GM12878 (cell line): ENCODE measurements around the gene ANO6. TPM values are rescaled to one million over a fixed set of nuclear protein-coding genes. Genes with fewer than 3 reads are reported as not detected.

Source experiments
- ATAC-seq: fragments of 200-7000 bp; cut with Tn5 transposase; 3 replicates; pipeline ENCODE4 v1.9.1; 2020; ENCODE audit warnings: mild to moderate bottlenecking, moderate library complexity
- BruUV-seq: library from RNA; stranded (reverse); fragments of 400-500 nt; replicated peaks from 2 replicates; lab custom pipeline; 2021; lab: Mats Ljungman, UMichigan
- CTCF ChIA-PET: fragments of 300-600 bp; sonication (Branson Sonifier 250); formaldehyde crosslinking; extraction: SDS; loops from one replicate; lab custom pipeline; 2021; ENCODE audit warnings: inconsistent platforms; lab: Yijun Ruan, JAX
- POLR2A ChIA-PET: fragments of 350-600 bp; formaldehyde crosslinking; extraction: SDS; loops from one replicate; lab custom pipeline; 2021; ENCODE audit warnings: inconsistent platforms; lab: Charles Lee
- RAD21 ChIA-PET: fragments of 300-600 bp; sonication (Branson Sonifier 250); formaldehyde crosslinking; loops from one replicate; lab custom pipeline; 2023; ENCODE audit warnings: antibody characterized with exemption; ENCODE audit not compliant: unreplicated experiment; lab: Charles Lee
- SMC1A ChIA-PET: fragments of 300-600 bp; sonication (Branson Sonifier 250); formaldehyde crosslinking; loops from one replicate; lab custom pipeline; 2023; ENCODE audit not compliant: unreplicated experiment, uncharacterized antibody; lab: Charles Lee
- DNase-seq: peaks from one replicate; pipeline ENCODE4 v3.0.0-alpha.2; 2011; ENCODE audit warnings: low read depth, low spot score
- FAIRE-seq: peaks from 3 replicates; lab custom pipeline; 2011; peaks lifted over from hg19 to GRCh38; lab: Jason Lieb, UNC
- H2AFZ ChIP-seq: 2 replicates; pipeline ENCODE4 v1.6.0; 2011; ENCODE audit warnings: low read depth, low read length, control low read depth; ENCODE audit not compliant: control insufficient read depth
- H3K27ac ChIP-seq: 2 replicates; pipeline ENCODE4 v1.5.1; 2011; ENCODE audit warnings: control low read depth; ENCODE audit not compliant: control insufficient read depth, insufficient read depth
- H3K27me3 ChIP-seq, 2 experiments: replicated peaks in 1 of 2; 2 replicates each; pipeline versions ENCODE4 v1.6.0 to v1.6.1; 2011; ENCODE audit warnings: low read length in 1 of 2; ENCODE audit not compliant: control insufficient read depth in 2 of 2, insufficient read depth in 2 of 2
- H3K36me3 ChIP-seq, 2 experiments: 2 replicates each; pipeline ENCODE4 v1.5.1; 2011; ENCODE audit warnings: low read length in 1 of 2; ENCODE audit not compliant: control insufficient read depth in 2 of 2, insufficient read depth in 2 of 2
- H3K4me1 ChIP-seq: 2 replicates; pipeline ENCODE4 v1.6.1; 2011; ENCODE audit warnings: mild to moderate bottlenecking, low read length, moderate library complexity, mixed read lengths; ENCODE audit not compliant: control insufficient read depth, insufficient read depth
- H3K4me2 ChIP-seq: 2 replicates; pipeline ENCODE4 v1.6.0; 2011; ENCODE audit warnings: control low read depth; ENCODE audit not compliant: control insufficient read depth, insufficient read depth
- H3K4me3 ChIP-seq: fragments of 200-600 bp; sonication (generic); 2 replicates; pipeline ENCODE4 v1.5.1; 2016
- H3K79me2 ChIP-seq: 2 replicates; pipeline ENCODE4 v1.6.0; 2011; ENCODE audit warnings: low read length; ENCODE audit not compliant: control insufficient read depth, insufficient read depth
- H3K9ac ChIP-seq: 2 replicates; pipeline ENCODE4 v1.8.0; 2011; ENCODE audit warnings: low read length, control low read depth, mixed read lengths; ENCODE audit not compliant: control insufficient read depth, insufficient read depth
- H3K9me3 ChIP-seq: replicated peaks from 3 replicates; pipeline ENCODE4 v1.5.1; 2011; ENCODE audit warnings: mild to moderate bottlenecking, low read length; ENCODE audit not compliant: control insufficient read depth, insufficient read depth
- H4K20me1 ChIP-seq: 2 replicates; pipeline ENCODE4 v1.6.0; 2011; ENCODE audit not compliant: control insufficient read depth, insufficient read depth
- ASH2L ChIP-seq: fragments of 300-600, 200-600 bp; sonication (generic); IDR thresholded peaks from 2 replicates; pipeline ENCODE4 v1.6.1; 2017; ENCODE audit warnings: low read depth, mild to moderate bottlenecking, borderline replicate concordance
- BMI1 ChIP-seq: fragments of 450-650 bp; IDR thresholded peaks from 2 replicates; pipeline ENCODE4 v1.6.1; 2016; ENCODE audit warnings: mild to moderate bottlenecking, moderate library complexity, borderline replicate concordance
- EZH2 ChIP-seq: IDR thresholded peaks from 2 replicates; pipeline ENCODE4 v1.6.1; 2012; ENCODE audit warnings: low read depth, mild to moderate bottlenecking, control low read depth, inconsistent platforms, low read length, borderline replicate concordance; ENCODE audit not compliant: control insufficient read depth
- HCFC1 ChIP-seq: fragments of 150-350 bp; IDR thresholded peaks from 2 replicates; pipeline ENCODE4 v1.6.1; 2014; ENCODE audit warnings: low read length
- MEF2B ChIP-seq: fragments of 450-650 bp; IDR thresholded peaks from 2 replicates; pipeline ENCODE4 v1.6.1; 2018; ENCODE audit warnings: mild to moderate bottlenecking, moderate library complexity; ENCODE audit not compliant: partially characterized antibody, poor library complexity, severe bottlenecking
- NBN ChIP-seq: fragments of 450-650 bp; IDR thresholded peaks from 2 replicates; pipeline ENCODE4 v1.6.1; 2016
- PAX8 ChIP-seq: fragments of 450-650 bp; IDR thresholded peaks from 2 replicates; pipeline ENCODE4 v1.6.1; 2017; ENCODE audit warnings: mild to moderate bottlenecking, moderate library complexity
- POLR2AphosphoS5 ChIP-seq: IDR thresholded peaks from 2 replicates; pipeline ENCODE4 v1.6.1; 2011; ENCODE audit warnings: mild to moderate bottlenecking, low read length, inconsistent platforms
- RCOR1 ChIP-seq: conservative IDR thresholded peaks from 2 replicates; pipeline ENCODE4 v1.6.1; 2012; ENCODE audit warnings: low read depth, low read length, improper control_type of control experiment
- REST ChIP-seq: IDR thresholded peaks from 2 replicates; pipeline ENCODE4 v1.6.1; 2012; ENCODE audit warnings: mild to moderate bottlenecking, low read depth, low read length
- SUPT20H ChIP-seq: IDR thresholded peaks from 2 replicates; pipeline ENCODE4 v1.6.1; 2011; ENCODE audit warnings: low read depth, mild to moderate bottlenecking, low read length, moderate library complexity, borderline replicate concordance; ENCODE audit not compliant: control insufficient read depth
- TARDBP ChIP-seq: IDR thresholded peaks from 2 replicates; pipeline ENCODE4 v1.6.1; 2016; ENCODE audit warnings: borderline replicate concordance
- ZNF384 ChIP-seq: IDR thresholded peaks from 2 replicates; pipeline ENCODE4 v1.6.1; 2012; ENCODE audit warnings: low read depth, mild to moderate bottlenecking, low read length, improper control_type of control experiment, borderline replicate concordance
- WGBS: methylation state at CpG from one replicate; pipeline ENCODE4 v1.1.6; 2016; ENCODE audit warnings: low lambda C conversion rate; ENCODE audit not compliant: insufficient replicate concordance, insufficient coverage; ENCODE audit errors: missing lambda C conversion rate; 5-methylcytosine and 5-hydroxymethylcytosine counted together
- in situ Hi-C: fragments of 300-500 bp; cut with MboI; formaldehyde crosslinking; loops from 9 replicates; pipeline ENCODE4 v1.14.3; 2018; ENCODE audit warnings: mixed read lengths
- intact Hi-C: fragments of 100-400 bp; cut with micrococcal nuclease; formaldehyde crosslinking; loops from one replicate; pipeline ENCODE4 v1.14.2; 2022; ENCODE audit not compliant: unreplicated experiment
- polyA plus RNA-seq, 11 experiments: library from polyadenylated mRNA; depleted of rRNA in 4 of 11; unstranded in 6 of 11; stranded (reverse) in 5 of 11; fragments of >200 nt; fragmentation: Nextera tagmentation in 4 of 11; fragmentation: Illumina TruSeq in 1 of 11; extraction: Ambion mirVana in 4 of 11; extraction: Trizol in 1 of 11; gene quantifications; 1 replicate in 1 of 11; 2 replicates in 10 of 11; pipeline versions ENCODE4 v1.2.1 to v1.2.3, GENCODE V29; 2011 to 2016; ENCODE audit warnings: inconsistent platforms in 2 of 11, missing spikeins in 2 of 11, low read depth in 1 of 11
- total RNA-seq, 4 experiments: library from RNA; depleted of rRNA in 3 of 4; stranded (reverse); fragments of >200 nt in 3 of 4; fragmentation: Illumina TruSeq in 1 of 4; extraction: Trizol in 1 of 4; gene quantifications; 2 replicates each; pipeline versions ENCODE4 v1.2.1 to v1.2.3, GENCODE V29; 2013 to 2021
- TF ChIP-seq, protein P1 (sequence below): fragments of 150-350 bp; IDR thresholded peaks from 2 replicates; pipeline ENCODE4 v1.6.1; 2014; ENCODE audit warnings: mild to moderate bottlenecking, low read depth, low read length
- TF ChIP-seq, protein P2 (sequence below): fragments of 450-650 bp; formaldehyde crosslinking; IDR thresholded peaks from 2 replicates; pipeline ENCODE4 v1.5.0; 2022; ENCODE audit warnings: mild to moderate bottlenecking, missing genetic modification characterization

ANO6 gene
- total and polyA plus RNA-seq, 10 of the 15 experiments (the other 5 are each of a cell fraction or from before 2014, with no cell fraction given): 4.6 to 30.3 (median 26.0) TPM

GRCh38 chr12:45381351-45381750 is 165.5 kb downstream of the ANO6 start:
- no peaks in the 10 kb centered on the region for H3K9me3 ChIP-seq
- no peak for ATAC-seq
- no peak overlapping the region for H3K9ac ChIP-seq
- H2AFZ ChIP-seq: no peak overlapping the region
- DNase-seq: no peak
- intact Hi-C loops: no loop called here
- no TSS peak for BruUV-seq
- no peaks in the 10 kb centered on the region for H3K4me1 ChIP-seq
- H4K20me1 ChIP-seq: no peaks in the 10 kb centered on the region
- ChIA-PET CTCF (no interaction called here), POLR2A (no interaction called here), SMC1A (no interaction called here), RAD21 (no interaction called here)
- no peak overlapping the region for H3K4me3 ChIP-seq
- WGBS: 64% methylated on average over 4 of the region's 4 CpGs
- in situ Hi-C loops: no loop called here
- H3K79me2 ChIP-seq: no peaks in the 10 kb centered on the region
- peaks cover under 1 to 18% of the 10 kb centered on the region in 2 experiments; a peak in 2 of 4 replicates for H3K36me3 ChIP-seq
- no peak overlapping the region for H3K27ac ChIP-seq
- no peak overlapping the region for H3K4me2 ChIP-seq
- no peaks in the 10 kb centered on the region for H3K27me3 ChIP-seq
- FAIRE-seq: no peak
- TF ChIP-seq SUPT20H: no peak
- TF ChIP-seq ASH2L: no peak
- TF ChIP-seq RCOR1: no peak
- TF ChIP-seq, protein P1, sequence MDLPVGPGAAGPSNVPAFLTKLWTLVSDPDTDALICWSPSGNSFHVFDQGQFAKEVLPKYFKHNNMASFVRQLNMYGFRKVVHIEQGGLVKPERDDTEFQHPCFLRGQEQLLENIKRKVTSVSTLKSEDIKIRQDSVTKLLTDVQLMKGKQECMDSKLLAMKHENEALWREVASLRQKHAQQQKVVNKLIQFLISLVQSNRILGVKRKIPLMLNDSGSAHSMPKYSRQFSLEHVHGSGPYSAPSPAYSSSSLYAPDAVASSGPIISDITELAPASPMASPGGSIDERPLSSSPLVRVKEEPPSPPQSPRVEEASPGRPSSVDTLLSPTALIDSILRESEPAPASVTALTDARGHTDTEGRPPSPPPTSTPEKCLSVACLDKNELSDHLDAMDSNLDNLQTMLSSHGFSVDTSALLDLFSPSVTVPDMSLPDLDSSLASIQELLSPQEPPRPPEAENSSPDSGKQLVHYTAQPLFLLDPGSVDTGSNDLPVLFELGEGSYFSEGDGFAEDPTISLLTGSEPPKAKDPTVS: no peak
- TF ChIP-seq BMI1: no peak
- no peak for TF ChIP-seq TARDBP
- TF ChIP-seq ZNF384: no peak
- TF ChIP-seq HCFC1: no peak
- no peak for TF ChIP-seq POLR2AphosphoS5
- no peak for TF ChIP-seq REST
- no peak for TF ChIP-seq NBN
- TF ChIP-seq EZH2: no peak
- no peak for TF ChIP-seq PAX8
- TF ChIP-seq, protein P2, sequence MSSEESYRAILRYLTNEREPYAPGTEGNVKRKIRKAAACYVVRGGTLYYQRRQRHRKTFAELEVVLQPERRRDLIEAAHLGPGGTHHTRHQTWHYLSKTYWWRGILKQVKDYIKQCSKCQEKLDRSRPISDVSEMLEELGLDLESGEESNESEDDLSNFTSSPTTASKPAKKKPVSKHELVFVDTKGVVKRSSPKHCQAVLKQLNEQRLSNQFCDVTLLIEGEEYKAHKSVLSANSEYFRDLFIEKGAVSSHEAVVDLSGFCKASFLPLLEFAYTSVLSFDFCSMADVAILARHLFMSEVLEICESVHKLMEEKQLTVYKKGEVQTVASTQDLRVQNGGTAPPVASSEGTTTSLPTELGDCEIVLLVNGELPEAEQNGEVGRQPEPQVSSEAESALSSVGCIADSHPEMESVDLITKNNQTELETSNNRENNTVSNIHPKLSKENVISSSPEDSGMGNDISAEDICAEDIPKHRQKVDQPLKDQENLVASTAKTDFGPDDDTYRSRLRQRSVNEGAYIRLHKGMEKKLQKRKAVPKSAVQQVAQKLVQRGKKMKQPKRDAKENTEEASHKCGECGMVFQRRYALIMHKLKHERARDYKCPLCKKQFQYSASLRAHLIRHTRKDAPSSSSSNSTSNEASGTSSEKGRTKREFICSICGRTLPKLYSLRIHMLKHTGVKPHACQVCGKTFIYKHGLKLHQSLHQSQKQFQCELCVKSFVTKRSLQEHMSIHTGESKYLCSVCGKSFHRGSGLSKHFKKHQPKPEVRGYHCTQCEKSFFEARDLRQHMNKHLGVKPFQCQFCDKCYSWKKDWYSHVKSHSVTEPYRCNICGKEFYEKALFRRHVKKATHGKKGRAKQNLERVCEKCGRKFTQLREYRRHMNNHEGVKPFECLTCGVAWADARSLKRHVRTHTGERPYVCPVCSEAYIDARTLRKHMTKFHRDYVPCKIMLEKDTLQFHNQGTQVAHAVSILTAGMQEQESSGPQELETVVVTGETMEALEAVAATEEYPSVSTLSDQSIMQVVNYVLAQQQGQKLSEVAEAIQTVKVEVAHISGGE (CRISPR knock-in tag): no peak
- no peak for TF ChIP-seq MEF2B
